ENCODE results near the gene RHNO1.

GRCh38 chr12:2895051-2895451 lies 18.0 kb downstream of the RHNO1 start:
- TF ChIP-seq POLR2A (IDR thresholded peaks at IDR 0.05): no peak
- no peak for TF ChIP-seq CTCF (IDR thresholded peaks at IDR 0.05)

Data from esophagus squamous epithelium (tissue), 4 donors.